HG02588 (cell line): ENCODE measurements around the gene AKAP1.

Experiments
- ATAC-seq: cut with Tn5 transposase; IDR thresholded peaks from one replicate; pipeline ENCODE4 v1.9.1; 2021; ENCODE audit warnings: mild to moderate bottlenecking, moderate library complexity; ENCODE audit not compliant: unreplicated experiment

AKAP1 gene

DNA sequence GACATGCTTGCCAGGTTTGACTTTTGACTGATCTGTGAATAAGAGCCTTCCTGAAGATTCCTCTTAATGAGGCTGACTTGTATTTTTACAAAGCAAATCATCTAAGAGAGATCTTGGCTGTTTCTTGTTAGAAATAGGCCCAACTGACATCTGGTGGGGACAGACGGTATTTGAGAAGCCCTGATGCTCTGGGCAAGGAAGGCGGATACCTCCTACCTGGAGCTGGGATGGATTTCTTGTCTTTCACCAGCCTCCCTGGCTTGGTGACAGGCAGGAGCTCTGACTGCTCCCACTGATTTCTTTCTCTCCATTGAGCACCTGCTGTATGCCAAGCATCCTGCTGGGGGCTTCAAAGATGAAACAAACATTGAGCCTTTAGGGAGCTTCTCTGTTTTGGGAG is 40.4 kb downstream of the AKAP1 start:
- no peak for ATAC-seq

DNA sequence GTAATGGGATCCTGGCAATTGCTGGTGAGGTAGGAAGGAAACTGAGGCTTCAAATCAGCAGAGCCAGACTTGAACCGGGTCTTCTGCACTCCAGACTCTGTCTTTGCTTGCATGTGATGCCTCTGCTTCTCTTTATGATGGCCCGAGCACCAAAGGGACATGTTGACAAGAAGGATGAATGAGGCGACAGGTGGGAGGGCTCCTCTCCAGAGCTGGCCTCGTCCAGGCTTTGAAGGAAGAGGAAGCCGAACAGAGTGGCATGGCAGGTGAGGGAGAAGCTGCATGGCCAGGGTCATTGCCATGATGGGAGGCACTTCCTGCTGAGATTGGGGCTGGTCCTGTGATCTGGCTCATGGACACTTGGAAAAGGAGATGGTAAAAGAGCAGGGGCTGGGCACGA is 40.8 kb downstream of the AKAP1 start:
- ATAC-seq, result no peak

DNA sequence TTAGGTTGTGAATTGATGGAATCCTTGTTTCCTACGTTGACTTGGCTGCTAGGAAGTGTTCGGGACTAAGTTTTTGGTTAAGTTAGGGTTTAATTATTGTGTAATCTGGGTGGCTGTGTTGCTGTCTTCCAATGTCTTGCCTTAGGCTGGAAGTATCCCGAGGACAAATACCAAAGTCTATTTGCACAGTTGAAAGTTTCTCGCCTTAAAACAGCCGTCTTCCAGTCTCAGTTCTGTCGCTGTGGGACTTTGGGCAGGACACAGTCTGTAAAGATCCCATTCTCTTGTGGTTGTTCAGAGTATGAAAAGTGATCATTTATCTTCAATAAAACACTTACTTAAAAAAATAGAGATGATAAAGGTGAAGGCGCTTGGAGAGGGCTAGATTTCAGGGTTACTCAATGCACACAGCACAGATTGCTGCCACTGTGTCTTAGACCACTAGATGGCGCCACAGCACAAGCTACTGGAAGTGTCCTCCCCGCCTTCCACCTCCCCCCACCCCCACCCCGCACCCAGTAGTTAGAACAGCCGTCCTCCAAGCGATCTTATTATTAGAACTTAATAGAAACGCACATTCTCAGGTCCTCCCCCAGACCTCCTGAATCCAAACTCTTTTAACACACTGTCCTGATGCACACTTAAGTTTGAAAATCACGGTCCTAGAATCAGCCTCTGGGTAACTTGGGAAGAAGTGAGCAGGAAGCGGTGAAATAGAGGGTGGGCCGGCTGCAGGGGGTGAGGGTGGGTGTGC is 45.8 kb downstream of the AKAP1 start:
- ATAC-seq, result no peak

DNA sequence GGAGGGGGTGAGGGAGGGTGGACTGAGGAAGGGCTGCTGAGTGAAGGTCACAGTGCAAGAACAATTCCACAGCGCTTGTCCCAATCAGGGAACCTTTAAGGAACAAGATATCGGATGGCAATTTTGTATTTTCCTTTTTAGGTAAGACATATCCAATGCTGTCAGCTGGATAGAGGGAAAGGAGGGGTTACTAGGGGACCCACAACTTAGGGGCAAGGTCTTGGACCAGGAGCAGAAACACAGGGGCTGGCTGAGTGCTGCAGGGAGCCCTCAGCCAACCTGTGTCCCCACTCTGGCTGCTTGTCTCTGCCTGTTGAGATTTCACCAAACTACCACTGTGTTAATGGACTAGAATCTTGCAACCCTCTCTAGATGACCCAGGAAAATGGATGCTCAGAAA is 47.6 kb downstream of the AKAP1 start:
- ATAC-seq, result no peak

DNA sequence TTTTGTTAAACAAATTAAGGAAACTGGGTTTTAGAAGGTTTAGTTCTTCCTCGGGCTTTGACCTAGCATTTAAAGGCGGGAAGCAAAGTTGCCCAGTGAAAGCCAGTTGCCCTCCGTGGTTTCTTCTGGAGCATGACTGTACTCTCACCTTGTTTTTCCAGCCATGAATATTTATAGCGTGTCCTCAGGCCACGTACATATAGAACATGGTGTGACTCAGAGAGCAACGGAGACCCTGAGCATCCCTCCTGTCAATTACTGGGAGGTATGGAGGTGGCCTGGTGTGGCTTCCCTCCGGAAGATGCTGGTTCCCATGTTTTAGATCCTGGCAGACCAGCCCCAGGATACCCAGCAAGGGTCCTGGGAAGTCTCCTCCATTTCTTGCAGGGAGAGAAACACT is 48.4 kb downstream of the AKAP1 start:
- ATAC-seq, result no peak

DNA sequence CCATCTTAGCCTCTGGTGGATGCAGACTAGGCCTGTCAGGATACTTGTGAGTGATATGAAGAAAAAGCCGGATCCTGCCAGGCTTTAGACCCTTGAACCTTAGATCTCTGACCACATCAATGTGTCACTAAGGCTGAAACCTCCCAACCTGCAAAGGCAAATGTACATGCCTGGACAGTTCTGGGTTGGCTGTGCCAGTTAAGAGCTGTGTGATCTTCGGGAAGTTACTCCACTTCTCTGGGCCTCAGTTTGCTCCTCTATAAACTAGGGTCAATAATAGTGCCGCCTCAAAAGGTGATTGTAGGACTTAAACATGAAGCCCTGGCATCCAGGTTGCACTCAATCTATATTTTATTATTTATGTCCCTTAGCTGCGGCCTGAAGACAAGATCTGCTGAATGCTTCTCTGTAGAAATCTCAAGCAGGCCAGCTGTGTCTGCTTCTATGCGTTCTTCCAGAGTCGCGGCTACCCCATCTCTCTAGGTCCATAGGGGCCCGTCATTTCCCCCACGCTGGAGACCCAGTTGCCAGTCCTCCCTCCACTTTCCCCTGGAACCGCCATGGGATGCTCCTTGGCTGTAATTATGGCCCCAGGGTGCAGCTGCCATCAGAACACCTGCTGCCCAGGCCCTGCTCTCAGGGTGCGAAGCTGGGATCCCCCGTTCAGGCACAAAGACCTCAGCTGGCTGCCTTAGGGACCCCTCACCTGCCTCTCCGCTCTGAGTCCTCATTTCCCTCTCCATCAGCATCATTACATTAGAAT is 50.2 kb downstream of the AKAP1 start:
- ATAC-seq, result no peak

DNA sequence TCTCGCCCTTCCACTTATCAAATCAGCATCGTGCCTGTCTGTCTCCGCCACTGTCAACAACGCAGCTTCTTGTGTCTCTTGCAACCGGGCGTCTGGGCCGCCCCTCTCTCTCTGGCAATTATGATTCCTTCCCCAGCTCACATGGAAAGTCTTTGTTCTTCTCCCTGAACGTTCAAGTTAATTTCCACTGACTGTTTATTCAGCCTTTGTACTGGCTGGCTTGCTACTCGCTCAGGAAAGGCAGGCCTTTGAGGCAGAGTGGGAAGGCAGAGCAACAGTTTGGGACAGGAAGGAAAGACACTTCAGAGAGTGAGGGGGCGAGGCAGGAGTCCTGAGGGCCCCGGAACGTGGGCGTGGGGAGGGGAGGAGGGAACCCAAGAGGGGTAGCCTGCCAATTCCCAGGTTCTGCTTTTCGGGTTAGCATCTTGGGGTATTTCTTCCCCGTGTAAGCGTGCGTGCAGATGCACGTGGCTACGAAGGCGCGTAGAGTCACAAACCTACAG is 50.8 kb downstream of the AKAP1 start:
- ATAC-seq, result no peak

DNA sequence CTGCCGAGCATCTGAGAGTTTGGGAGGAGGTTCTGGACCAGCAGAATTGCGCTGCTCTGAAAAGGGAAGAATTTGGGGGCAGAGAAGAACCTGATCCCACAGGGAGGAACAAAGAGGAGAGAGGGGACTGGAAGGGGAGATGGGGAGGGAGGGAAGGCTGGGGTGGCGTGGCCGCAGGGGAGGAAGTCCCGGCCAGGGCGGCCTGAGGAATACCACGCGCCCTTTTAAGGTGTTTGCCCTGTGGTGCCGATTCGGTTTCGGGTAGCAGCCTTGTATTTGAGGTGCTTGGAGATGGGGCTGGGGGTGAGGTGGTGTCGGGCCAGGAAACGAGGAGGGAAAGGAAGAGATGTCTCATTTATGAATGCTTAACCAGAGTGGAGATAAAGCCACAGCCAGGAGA is 51.3 kb downstream of the AKAP1 start:
- no peak for ATAC-seq

DNA sequence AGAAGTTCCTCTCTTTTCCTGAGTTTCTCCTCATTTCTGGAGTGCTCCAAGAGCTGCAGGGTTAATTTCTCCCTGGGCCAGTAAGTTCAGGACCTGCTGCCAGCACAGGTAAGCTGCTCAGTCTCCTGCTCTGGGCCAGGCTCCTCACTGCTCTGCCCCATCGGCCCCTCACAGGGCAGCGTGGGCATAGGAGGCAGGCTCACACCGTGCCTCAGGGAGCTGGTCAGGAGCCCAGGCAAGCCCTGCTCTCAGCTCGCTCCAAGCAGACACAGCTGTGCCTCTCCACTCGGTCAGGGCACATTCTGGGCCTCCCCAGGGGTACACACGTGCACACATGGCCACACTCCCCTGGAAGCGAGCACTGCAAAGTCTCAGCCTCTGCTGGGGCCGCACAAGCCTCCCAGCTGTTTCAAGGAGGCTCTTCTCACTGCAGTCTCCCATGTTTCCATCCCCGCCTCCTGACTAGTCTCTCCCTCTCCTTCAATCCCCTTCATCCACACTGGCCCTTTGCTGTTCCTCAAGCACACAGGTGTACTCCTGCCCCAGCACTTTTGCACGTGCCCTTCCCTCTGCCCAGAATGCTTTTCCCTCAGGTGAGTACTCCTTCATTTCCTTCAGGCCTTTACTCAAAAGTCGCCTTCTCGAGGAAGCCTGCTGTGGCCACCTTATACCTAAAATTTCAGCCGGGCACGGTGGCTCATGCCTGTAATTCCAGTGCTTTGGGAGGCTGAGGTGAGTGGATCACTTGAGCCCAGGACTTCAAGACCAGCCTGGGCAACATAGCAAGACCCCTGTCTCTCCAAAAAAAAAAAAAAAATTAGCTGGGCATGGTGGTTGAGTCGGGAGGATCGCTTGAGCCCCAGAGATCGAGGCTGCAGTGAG is 53.2 kb downstream of the AKAP1 start:
- no peak for ATAC-seq

DNA sequence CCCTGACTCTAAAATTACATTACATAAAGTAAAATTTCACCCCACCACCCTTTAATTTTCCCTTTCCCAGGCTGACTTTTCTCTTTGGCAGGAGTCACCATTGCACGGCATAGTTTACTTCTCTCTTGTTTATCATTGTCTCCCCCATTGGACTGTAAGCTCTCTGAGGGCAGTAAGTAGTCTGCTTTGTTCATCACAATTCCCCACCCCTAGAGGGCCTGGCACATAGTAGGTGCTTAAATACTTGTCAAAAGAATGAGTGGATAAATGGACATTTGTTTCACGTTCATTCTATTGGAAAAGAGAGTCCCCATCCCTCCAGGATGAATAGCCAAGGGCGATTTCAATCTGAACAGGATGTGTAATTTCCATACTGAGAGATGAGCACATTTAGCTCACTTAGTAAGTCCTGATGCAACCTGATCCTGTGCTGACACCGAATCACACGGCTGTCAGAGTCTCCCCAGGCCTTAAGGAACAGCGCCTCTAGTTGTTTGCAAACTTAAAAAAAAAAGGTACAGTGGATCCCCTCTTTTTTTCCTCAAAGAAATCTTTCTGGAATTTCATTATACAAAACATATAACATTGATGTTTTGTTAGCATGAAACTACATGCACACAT is 54.0 kb downstream of the AKAP1 start:
- no peak for ATAC-seq

DNA sequence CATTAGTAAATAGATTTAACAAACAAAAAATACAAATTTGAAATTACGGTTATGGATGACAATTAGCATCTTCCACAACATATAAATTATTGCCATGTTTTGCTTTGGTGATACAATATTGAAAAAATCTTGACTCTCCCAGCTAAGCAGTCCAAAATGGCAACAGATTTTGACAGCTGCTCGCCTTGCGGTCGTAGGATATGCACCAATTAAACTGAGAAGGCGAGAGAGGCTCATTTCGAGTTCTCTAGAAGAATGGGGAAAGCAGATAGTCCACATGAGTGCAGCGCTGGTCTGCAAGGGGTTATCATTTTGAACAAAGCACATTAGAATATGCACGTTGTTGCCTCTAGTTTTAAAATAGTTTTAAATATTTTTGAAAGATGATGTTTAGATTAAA is 55.3 kb downstream of the AKAP1 start:
- no peak for ATAC-seq

DNA sequence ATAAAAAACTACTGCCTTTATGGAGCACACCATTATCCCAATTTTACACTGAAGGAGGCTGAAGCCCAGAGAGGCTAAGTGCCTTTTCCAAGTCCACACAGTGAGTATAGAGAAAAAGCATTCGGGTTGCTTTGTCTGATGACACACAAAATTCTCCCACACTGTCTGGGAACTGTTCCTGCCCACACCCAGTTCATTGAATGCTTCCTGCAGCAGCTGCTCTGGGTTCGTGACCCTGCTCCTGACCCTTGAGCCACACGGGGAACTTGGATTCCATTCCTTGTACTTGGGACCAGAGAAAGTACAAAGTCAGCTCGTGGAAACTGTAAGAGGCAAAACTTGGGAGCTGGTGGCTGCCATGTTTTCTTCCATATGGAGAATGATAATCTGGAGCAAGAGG is 57.9 kb downstream of the AKAP1 start:
- ATAC-seq, result no peak

DNA sequence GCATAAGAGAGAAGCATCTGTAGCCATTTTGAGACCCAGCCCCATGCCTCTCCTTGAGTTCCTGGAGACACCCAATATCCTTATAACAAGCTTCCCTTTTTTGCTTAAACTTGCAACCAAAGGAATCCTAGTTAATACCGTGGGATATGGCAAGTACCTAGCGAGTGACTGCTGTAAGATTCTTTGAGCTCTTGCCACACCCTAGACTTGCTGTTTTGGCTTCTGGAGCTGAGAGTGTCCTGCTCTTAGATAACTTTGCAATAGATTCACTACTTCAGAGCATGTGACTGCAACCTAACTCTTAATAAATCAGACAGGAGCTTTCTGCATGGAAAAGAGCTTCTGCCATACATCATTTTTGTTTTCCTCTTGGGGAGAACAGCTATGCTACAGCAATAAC is 58.3 kb downstream of the AKAP1 start:
- no peak for ATAC-seq

DNA sequence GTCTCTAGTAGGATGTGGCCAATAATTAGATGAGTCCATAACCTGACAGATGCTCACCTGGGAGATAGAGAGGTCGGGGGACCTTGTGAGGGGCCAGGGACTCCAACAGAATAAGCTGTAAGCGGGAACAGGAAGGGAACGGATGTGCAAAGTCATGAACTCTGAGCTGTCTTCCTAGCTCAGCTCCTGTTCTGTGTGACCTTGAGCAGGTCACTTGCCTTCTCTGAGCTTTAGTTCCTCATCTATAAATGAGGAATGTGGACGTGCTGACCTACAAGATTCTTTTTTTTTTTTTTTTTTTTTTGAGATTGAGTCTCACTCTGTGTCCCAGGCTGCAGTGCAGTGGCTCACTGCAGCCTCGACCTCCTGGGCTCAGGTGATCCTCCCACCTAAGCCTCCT is 58.9 kb downstream of the AKAP1 start:
- ATAC-seq, result no peak

DNA sequence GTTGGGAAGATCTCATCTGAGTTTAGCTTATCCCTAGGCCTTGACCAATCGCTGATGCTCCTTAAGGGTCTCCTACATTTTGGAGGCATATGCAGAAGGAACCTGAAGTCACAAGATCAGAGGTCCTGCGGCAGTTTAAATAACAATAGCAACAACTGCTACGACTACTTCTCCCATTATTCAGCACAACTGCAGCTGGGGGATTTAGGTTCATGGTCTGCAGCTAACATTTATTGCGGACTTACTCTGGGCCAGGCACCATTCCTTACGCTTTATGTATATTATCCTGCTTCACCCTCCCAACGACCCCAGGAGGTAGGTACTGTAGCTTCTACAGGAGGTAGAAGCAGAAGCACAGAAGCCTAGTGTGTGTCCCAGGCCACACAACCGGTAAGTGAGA is 59.5 kb downstream of the AKAP1 start:
- ATAC-seq, result no peak

DNA sequence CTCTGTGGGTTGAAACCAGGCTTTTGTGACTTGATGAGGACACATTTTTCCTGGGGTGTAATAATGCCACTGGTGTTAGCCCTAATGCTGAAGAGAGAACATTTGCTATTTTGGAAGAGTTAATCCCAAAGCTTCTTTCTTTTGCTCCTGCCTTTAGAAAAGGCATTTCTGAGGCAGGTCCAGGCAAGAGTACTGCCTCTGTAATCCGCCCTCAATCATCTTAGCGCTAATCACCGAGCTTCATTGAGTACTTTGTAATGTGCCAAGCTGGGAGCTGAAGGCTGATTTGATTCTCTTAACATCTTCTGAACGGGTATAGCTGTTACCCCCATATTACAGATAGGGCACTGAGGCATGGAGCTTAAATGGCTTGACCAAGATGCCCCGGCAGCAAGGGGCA is 60.3 kb downstream of the AKAP1 start:
- ATAC-seq, result no peak

DNA sequence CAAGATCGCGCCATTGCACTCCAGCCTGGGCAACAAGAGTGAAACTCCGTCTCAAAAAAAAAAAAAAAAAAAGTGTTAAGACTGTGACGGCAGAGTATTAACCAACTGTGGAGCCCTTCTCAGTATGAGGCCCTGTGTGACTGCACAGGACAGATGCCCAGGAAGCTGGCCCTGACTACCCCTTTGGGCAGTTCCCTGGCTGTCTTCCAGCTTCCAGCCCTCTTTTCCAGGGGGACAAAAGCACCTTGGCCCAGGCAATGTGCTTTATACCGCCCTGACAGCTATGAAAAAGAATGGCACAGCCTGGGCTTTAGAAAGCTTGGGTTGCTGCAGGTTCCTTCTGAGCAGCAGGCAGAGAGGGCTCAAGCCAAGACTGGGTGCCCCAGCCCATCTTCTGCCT is 61.2 kb downstream of the AKAP1 start:
- no peak for ATAC-seq

DNA sequence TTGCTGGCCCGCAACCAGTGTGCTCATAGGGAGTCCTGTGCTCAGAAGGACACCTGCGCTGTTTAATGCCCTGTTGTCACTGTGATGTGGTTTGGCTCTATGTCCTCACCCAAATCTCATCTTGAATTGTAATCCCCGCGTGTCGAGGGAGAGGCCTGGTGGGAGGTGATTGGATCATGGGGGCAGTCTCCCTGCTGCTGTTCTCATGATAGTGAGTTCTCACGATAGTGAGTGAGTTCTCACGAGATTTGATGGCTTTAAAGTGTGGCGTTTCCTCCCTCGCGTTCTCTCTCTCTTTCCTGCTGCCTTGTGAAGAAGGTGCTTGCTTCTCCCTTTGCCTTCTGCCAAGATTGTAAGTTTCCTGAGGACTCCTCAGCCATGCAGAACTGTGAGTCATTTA is 66.8 kb downstream of the AKAP1 start:
- no peak for ATAC-seq

DNA sequence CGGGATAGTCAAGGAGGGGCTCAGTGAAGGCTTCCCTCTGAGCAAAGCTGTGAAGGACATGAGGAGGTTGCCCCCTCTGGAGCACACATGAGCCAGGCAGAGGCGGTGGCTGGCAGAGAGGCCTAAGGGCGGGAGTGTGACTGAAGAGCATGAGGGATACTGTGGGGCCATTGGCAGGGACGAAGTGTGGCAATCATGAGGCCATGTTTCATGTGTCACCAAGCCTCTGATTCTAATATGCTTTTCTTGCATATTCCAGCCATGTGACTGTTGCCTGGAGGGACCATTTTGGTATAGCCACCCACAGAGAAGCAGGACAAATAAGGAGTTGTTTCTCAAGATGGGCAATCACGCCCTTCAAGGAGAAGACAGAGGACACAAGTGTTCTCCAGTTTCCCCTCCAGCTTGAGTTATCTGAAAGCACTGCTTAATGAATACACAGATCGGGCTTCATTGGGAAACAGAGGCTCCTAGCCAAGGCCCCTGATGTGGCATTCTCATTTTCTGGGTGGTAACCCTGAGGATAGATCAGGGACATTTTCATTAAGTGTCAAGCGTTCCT is 68.0 kb downstream of the AKAP1 start:
- ATAC-seq, result no peak

DNA sequence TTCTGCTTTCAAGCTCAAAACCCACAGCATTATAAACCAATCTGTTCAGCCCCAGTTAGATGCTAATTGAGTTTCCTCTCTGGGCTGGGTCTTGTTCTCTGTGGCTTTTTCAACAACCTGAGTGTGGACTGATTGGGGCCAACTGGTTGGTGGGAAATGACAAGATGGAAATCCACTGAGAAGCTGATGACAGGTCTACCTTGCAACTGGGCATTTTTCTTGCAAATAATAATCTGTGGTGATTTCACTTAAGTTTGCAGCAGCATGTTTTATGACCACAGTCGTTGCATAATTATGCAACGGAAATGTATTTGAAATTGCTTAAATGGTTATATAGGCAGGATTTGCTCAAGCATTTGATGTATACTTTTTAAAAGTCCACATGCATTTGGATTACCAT is 69.9 kb downstream of the AKAP1 start:
- ATAC-seq, result no peak

DNA sequence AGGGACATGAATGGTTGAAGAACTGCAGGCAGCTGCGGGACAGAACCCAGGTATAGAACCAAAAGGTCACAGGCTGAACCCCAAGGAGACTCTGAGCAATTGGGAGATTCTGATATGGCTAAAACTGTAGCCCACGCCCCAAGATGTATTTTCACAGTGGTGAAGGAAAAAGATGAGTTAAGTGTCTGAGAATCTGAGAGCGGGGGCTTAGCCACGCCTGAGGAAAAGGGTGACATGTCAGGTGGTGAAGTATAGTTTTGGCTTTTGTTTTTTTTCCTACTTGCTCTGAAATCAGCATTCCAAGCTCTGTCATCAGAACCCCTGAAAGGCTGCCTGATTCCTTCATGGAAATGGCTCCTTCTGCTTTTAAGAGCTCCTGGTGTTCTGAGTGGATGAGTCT is 73.3 kb downstream of the AKAP1 start:
- ATAC-seq, result no peak
